Hair follicle dermal papilla cell (primary cell): Measurements from ENCODE around the gene SREK1. TPM values are rescaled to one million over a fixed set of nuclear protein-coding genes. Genes with fewer than 3 reads are reported as not detected.

Experiments
- total RNA-seq: library from RNA; depleted of rRNA; stranded (reverse); fragments of >200 nt; gene quantifications from 2 replicates; pipeline ENCODE4 v1.2.3, GENCODE V29; 2012

Gene SREK1, protein sequence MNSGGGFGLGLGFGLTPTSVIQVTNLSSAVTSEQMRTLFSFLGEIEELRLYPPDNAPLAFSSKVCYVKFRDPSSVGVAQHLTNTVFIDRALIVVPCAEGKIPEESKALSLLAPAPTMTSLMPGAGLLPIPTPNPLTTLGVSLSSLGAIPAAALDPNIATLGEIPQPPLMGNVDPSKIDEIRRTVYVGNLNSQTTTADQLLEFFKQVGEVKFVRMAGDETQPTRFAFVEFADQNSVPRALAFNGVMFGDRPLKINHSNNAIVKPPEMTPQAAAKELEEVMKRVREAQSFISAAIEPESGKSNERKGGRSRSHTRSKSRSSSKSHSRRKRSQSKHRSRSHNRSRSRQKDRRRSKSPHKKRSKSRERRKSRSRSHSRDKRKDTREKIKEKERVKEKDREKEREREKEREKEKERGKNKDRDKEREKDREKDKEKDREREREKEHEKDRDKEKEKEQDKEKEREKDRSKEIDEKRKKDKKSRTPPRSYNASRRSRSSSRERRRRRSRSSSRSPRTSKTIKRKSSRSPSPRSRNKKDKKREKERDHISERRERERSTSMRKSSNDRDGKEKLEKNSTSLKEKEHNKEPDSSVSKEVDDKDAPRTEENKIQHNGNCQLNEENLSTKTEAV
- total RNA-seq: 79.4 and 122 TPM in 2 replicates

DNA sequence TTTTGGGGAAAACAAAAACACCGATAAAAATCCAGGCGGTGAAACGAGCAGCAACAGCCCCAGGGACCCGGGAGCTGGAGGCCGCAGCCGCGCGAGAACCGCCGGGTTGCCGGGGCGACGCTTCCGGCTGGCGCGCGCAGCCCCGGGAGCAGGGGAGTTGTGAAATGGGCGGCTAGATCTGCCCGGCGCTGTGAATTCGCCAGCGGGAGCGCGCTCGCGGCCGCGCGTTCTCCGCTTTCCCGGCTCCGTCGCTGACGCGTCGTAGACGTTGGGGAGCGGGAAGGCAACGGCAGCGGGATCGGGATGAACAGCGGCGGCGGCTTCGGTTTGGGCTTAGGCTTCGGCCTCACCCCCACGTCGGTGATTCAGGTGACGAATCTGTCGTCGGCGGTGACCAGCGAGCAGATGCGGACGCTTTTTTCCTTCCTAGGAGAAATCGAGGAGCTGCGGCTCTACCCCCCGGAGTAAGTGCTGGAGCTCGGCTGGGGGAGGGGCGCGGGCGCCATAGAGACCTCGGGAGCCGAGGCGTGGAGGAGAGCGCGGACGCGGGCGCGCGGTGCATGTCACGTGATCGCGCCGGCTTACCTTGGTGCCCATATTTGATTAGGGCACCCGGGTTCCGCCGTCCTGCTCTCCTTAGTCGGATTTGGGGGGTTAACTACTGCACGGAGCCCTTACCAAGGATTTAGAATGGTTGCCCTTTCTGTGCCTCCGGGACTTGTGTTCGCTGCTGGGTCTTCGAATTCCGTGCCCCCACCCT is at the start of gene SREK1:
Gene SREK1, plus strand, starts transcription at position 227 of the 760 bp plus-strand sequence. Its CDS starts 77 bp downstream, at position 304.

Other genes starting within 250 kb of the SREK1 start
- gene ERBIN, start 217.7 kb upstream of the SREK1 start, total RNA-seq: 193 and 228 TPM in 2 replicates